K562 treated with DMSO at 1 percent for 12 hours (cell line): ENCODE results near the gene NDUFAF3. TPM values are rescaled to one million over a fixed set of nuclear protein-coding genes. Genes with fewer than 3 reads are reported as not detected.

ENCODE experiments used
- total RNA-seq: library from RNA; unstranded; fragments of 300-600 nt; gene quantifications from 2 replicates; pipeline ENCODE4 v1.2.3, GENCODE V29; 2022; ENCODE audit not compliant: insufficient read depth

NDUFAF3 gene
- total RNA-seq = 23.1 and 36.9 TPM in 2 replicates

GRCh38 chr3:49021813-49022687 is at the start of gene NDUFAF3:
Gene NDUFAF3, plus strand, starts transcription at chr3:49022121. Its CDS starts 24 bp downstream, at chr3:49022145.

GRCh38 chr3:48989796-48990635 is 31.9 kb upstream of the NDUFAF3 start, which contains the start of gene P4HTM:
Gene P4HTM, plus strand, starts transcription at chr3:48990241. Its CDS starts 16 bp downstream, at chr3:48990257.

GRCh38 chr3:49007068-49007770 is 14.7 kb upstream of the NDUFAF3 start, which contains the start of gene WDR6:
Gene WDR6, plus strand, starts transcription at chr3:49007391. Its CDS starts 41 bp downstream, at chr3:49007432.

GRCh38 chr3:49017971-49018706 is 3.8 kb upstream of the NDUFAF3 start, which contains the start of gene DALRD3:
Gene DALRD3, minus strand, starts transcription at chr3:49018580. Its CDS starts 16 bp downstream, at chr3:49018564.

GRCh38 chr3:49028673-49029562 is 7.0 kb downstream of the NDUFAF3 start, which contains the start of gene IMPDH2:
Gene IMPDH2, minus strand, starts transcription at chr3:49029398. Its CDS starts 48 bp downstream, at chr3:49029350.

Other genes starting within 250 kb of the NDUFAF3 start
- 16.2 and 51.3 TPM in 2 replicates for gene PRKAR2A, start 174.2 kb upstream of the NDUFAF3 start, total RNA-seq
- gene SLC25A20, start 123.2 kb upstream of the NDUFAF3 start, total RNA-seq = 12.7 and 21.9 TPM in 2 replicates
- gene ARIH2, start 103.3 kb upstream of the NDUFAF3 start, total RNA-seq = 33.9 and 67.8 TPM in 2 replicates
- gene P4HTM, start 31.9 kb upstream of the NDUFAF3 start, total RNA-seq = 1.0 and 1.2 TPM in 2 replicates
- 65.3 and 89.4 TPM in 2 replicates for gene WDR6, start 14.7 kb upstream of the NDUFAF3 start, total RNA-seq
- gene DALRD3, start 3.5 kb upstream of the NDUFAF3 start, total RNA-seq = 13.1 and 15.2 TPM in 2 replicates
- 249 and 251 TPM in 2 replicates for gene IMPDH2, start 7.3 kb downstream of the NDUFAF3 start, total RNA-seq
- gene QRICH1, start 72.0 kb downstream of the NDUFAF3 start, total RNA-seq = 16.5 and 49.3 TPM in 2 replicates
- gene QARS1, start 82.6 kb downstream of the NDUFAF3 start, total RNA-seq = 368 and 553 TPM in 2 replicates
- gene USP19, start 98.7 kb downstream of the NDUFAF3 start, total RNA-seq = 29.2 and 56.3 TPM in 2 replicates
- 23.1 and 34.9 TPM in 2 replicates for gene LAMB2, start 110.9 kb downstream of the NDUFAF3 start, total RNA-seq
- gene CCDC71, start 144.2 kb downstream of the NDUFAF3 start, total RNA-seq = 9.9 and 11.5 TPM in 2 replicates
- 39.3 and 51.2 TPM in 2 replicates for gene KLHDC8B, start 149.5 kb downstream of the NDUFAF3 start, total RNA-seq